Osteoblast (primary cell): ENCODE results near the gene SH3BP5. TPM values are rescaled to one million over a fixed set of nuclear protein-coding genes. Genes with fewer than 3 reads are reported as not detected.

Experiments used
- DNase-seq: peaks from one replicate; pipeline ENCODE4 v3.0.0; 2011; ENCODE audit warnings: low spot score, mixed read lengths; ENCODE audit not compliant: insufficient read length; ENCODE audit errors: missing footprints
- H2AFZ ChIP-seq: 2 replicates; pipeline ENCODE4 v1.6.0; 2011; ENCODE audit warnings: mild to moderate bottlenecking, low read length
- H3K27ac ChIP-seq: 2 replicates; pipeline ENCODE4 v1.5.1; 2011; ENCODE audit warnings: mild to moderate bottlenecking, low read depth, low read length, moderate library complexity
- H3K27me3 ChIP-seq: 2 replicates; pipeline ENCODE4 v1.6.0; 2012; ENCODE audit warnings: mild to moderate bottlenecking, control low read depth, inconsistent platforms, low read length, moderate library complexity; ENCODE audit not compliant: insufficient read depth
- H3K36me3 ChIP-seq: 2 replicates; pipeline ENCODE4 v1.5.1; 2011; ENCODE audit warnings: mild to moderate bottlenecking, low read length, control low read depth, moderate library complexity; ENCODE audit not compliant: insufficient read depth
- H3K4me1 ChIP-seq: 2 replicates; pipeline ENCODE4 v1.5.1; 2011; ENCODE audit warnings: mild to moderate bottlenecking, low read length, control low read depth, moderate library complexity; ENCODE audit not compliant: insufficient read depth
- H3K4me2 ChIP-seq: 2 replicates; pipeline ENCODE4 v1.6.0; 2011; ENCODE audit warnings: mild to moderate bottlenecking, low read length; ENCODE audit not compliant: insufficient read depth
- H3K4me3 ChIP-seq: fragments of 200-600 bp; sonication (generic); 3 replicates; pipeline ENCODE4 v1.5.1; 2012; ENCODE audit warnings: mild to moderate bottlenecking, low read length, inconsistent platforms; ENCODE audit not compliant: insufficient read depth
- H3K79me2 ChIP-seq: 2 replicates; pipeline ENCODE4 v1.6.0; 2012; ENCODE audit warnings: mild to moderate bottlenecking, low read length, control low read depth, inconsistent platforms; ENCODE audit not compliant: insufficient read depth
- H3K9me3 ChIP-seq: 2 replicates; pipeline ENCODE4 v1.5.1; 2011; ENCODE audit warnings: low read depth, low read length, control low read depth
- H4K20me1 ChIP-seq: 2 replicates; pipeline ENCODE4 v1.6.0; 2012; ENCODE audit warnings: mild to moderate bottlenecking, low read length, control low read depth; ENCODE audit not compliant: insufficient read depth
- total RNA-seq: library from RNA; depleted of rRNA; stranded (reverse); fragments of >200 nt; gene quantifications from 2 replicates; pipeline ENCODE4 v1.2.3, GENCODE V29; 2012
- TF ChIP-seq, protein P1 (sequence below): IDR thresholded peaks from 2 replicates; pipeline ENCODE4 v1.5.1; 2011; ENCODE audit warnings: mild to moderate bottlenecking, low read depth, low read length, moderate library complexity; ENCODE audit errors: extremely low read depth

The SH3BP5 gene
- total RNA-seq, 1 donor: 67.3 TPM

GRCh38 chr3:15331072-15331605 is 1.2 kb downstream of the SH3BP5 start:
- Histone ChIP-seq H3K4me2 (peak overlapping the region; percentile 91), H3K27ac (peak overlapping the region; percentile 77), H3K36me3 (peaks cover 22% of the 10 kb centered on the region), H3K4me1 (peaks cover 40% of the 10 kb centered on the region), H2AFZ (peak overlapping the region; percentile 63), H3K9me3 (no peaks in the 10 kb centered on the region), H3K4me3 (peak overlapping the region; percentile 91), H3K27me3 (no peaks in the 10 kb centered on the region), H3K79me2 (peaks cover 58% of the 10 kb centered on the region), H4K20me1 (peaks cover 10% of the 10 kb centered on the region)
- no peak for DNase-seq
- TF ChIP-seq, protein P1, sequence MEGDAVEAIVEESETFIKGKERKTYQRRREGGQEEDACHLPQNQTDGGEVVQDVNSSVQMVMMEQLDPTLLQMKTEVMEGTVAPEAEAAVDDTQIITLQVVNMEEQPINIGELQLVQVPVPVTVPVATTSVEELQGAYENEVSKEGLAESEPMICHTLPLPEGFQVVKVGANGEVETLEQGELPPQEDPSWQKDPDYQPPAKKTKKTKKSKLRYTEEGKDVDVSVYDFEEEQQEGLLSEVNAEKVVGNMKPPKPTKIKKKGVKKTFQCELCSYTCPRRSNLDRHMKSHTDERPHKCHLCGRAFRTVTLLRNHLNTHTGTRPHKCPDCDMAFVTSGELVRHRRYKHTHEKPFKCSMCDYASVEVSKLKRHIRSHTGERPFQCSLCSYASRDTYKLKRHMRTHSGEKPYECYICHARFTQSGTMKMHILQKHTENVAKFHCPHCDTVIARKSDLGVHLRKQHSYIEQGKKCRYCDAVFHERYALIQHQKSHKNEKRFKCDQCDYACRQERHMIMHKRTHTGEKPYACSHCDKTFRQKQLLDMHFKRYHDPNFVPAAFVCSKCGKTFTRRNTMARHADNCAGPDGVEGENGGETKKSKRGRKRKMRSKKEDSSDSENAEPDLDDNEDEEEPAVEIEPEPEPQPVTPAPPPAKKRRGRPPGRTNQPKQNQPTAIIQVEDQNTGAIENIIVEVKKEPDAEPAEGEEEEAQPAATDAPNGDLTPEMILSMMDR: no peak

GRCh38 chr3:15330031-15330596 is 2.3 kb downstream of the SH3BP5 start:
- no peaks in the 10 kb centered on the region for H3K9me3 ChIP-seq
- H3K4me3 ChIP-seq: peak overlapping the region; percentile 91
- peaks cover 64% of the 10 kb centered on the region for H3K79me2 ChIP-seq
- TF ChIP-seq, protein P1: no peak
- no peak overlapping the region for H2AFZ ChIP-seq
- peak; percentile 79 for DNase-seq
- peaks cover 10% of the 10 kb centered on the region for H4K20me1 ChIP-seq
- peak overlapping the region; percentile 77 for H3K27ac ChIP-seq
- peak overlapping the region; percentile 91 for H3K4me2 ChIP-seq
- no peaks in the 10 kb centered on the region for H3K27me3 ChIP-seq
- H3K4me1 ChIP-seq: peaks cover 50% of the 10 kb centered on the region
- H3K36me3 ChIP-seq: peaks cover 25% of the 10 kb centered on the region

- peaks cover 11% of the 10 kb centered on the region for H4K20me1 ChIP-seq
- peaks cover 58% of the 10 kb centered on the region for H3K4me1 ChIP-seq
- H3K4me3 ChIP-seq: no peak overlapping the region
- TF ChIP-seq, protein P1: no peak
- peak; percentile 64 for DNase-seq
- H3K4me2 ChIP-seq: peak overlapping the region; percentile 91
- H2AFZ ChIP-seq: no peak overlapping the region
- H3K79me2 ChIP-seq: peaks cover 64% of the 10 kb centered on the region
- H3K27me3 ChIP-seq: no peaks in the 10 kb centered on the region
- H3K36me3 ChIP-seq: peaks cover 25% of the 10 kb centered on the region
- H3K27ac ChIP-seq: no peak overlapping the region
- no peaks in the 10 kb centered on the region for H3K9me3 ChIP-seq
These were observed 3.1 kb downstream of the SH3BP5 start for GRCh38 chr3:15329046-15330005.

DNA sequence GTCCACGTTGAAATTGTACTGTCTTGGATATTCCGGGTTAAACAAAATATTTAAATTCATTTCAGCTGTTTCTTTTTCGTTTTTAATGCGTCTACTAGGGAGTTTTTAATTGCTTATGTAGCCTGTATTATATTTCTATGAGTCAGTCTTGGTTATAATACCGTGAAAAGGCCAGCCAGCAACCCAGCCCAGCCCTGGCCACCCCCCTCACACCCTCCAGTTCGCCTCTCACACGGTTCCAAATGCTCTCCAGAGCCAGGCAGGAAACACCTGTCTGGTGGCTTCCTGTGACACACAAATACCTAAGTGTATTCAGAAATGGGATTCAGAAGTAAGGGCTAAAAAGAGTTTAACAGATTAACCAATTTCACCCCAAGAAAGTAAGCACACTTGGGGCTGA is 4.4 kb downstream of the SH3BP5 start:
- Histone ChIP-seq H3K4me3 (no peak overlapping the region), H3K27me3 (no peaks in the 10 kb centered on the region), H3K4me2 (no peak overlapping the region), H3K9me3 (no peaks in the 10 kb centered on the region), H3K36me3 (peaks cover 25% of the 10 kb centered on the region), H3K79me2 (peaks cover 78% of the 10 kb centered on the region), H4K20me1 (peaks cover 16% of the 10 kb centered on the region), H2AFZ (no peak overlapping the region), H3K4me1 (peaks cover 64% of the 10 kb centered on the region), H3K27ac (no peak overlapping the region)
- TF ChIP-seq, protein P1: no peak
- DNase-seq: peak; percentile 89
